Thoracic aorta (tissue), 2 donors: ENCODE results near the gene PROP1. TPM values are rescaled to one million over a fixed set of nuclear protein-coding genes. Genes with fewer than 3 reads are reported as not detected.

Experiments used
- ATAC-seq: fragments of 150-250 bp; one replicate; pipeline ENCODE4 v1.8.0; 2017; ENCODE audit warnings: low read depth; ENCODE audit not compliant: insufficient number of reproducible peaks, low FRiP score
- DNase-seq: peaks from one replicate; pipeline ENCODE4 v3.0.0-alpha.2; 2020; ENCODE audit warnings: low spot score
- H3K27ac ChIP-seq, 2 donors: fragments of 200-600 bp; sonication (generic); 1 replicate in 1 of 2; 2 replicates in 1 of 2; pipeline ENCODE4 v1.5.1; 2016; ENCODE audit warnings: mild to moderate bottlenecking in 2 of 2, moderate library complexity in 2 of 2
- H3K27me3 ChIP-seq: fragments of 200-600 bp; sonication (generic); replicated peaks from 2 replicates; pipeline ENCODE4 v1.6.0; 2016; ENCODE audit warnings: mild to moderate bottlenecking; ENCODE audit not compliant: insufficient read depth
- H3K36me3 ChIP-seq: fragments of 200-600 bp; sonication (generic); one replicate; pipeline ENCODE4 v1.5.1; 2016
- H3K4me1 ChIP-seq, 2 donors: fragments of 200-600 bp; sonication (generic); 1 replicate in 1 of 2; 2 replicates in 1 of 2; pipeline versions ENCODE4 v1.5.1 to v1.6.0; 2016; ENCODE audit warnings: low read depth in 2 of 2, mild to moderate bottlenecking in 1 of 2; ENCODE audit not compliant: control insufficient read depth in 1 of 2
- H3K4me3 ChIP-seq: fragments of 200-600 bp; sonication (generic); 2 replicates; pipeline ENCODE4 v1.5.1; 2016; ENCODE audit warnings: mild to moderate bottlenecking
- H3K9me3 ChIP-seq: fragments of 200-600 bp; sonication (generic); 2 replicates; pipeline ENCODE4 v1.5.1; 2016
- total RNA-seq, 2 donors: library from RNA; depleted of rRNA; stranded (reverse); fragments of >200 nt; gene quantifications; one replicate each; pipeline versions ENCODE4 v1.1.0 to v1.2.3, GENCODE V29; 2016
- TF ChIP-seq, protein P1 (sequence below): fragments of 200-600 bp; sonication (generic); IDR thresholded peaks from one replicate; pipeline ENCODE4 v1.5.1; 2019; ENCODE audit warnings: antibody characterized with exemption

PROP1 gene
- total RNA-seq, 2 donors from 2014 or later = not detected

DNA sequence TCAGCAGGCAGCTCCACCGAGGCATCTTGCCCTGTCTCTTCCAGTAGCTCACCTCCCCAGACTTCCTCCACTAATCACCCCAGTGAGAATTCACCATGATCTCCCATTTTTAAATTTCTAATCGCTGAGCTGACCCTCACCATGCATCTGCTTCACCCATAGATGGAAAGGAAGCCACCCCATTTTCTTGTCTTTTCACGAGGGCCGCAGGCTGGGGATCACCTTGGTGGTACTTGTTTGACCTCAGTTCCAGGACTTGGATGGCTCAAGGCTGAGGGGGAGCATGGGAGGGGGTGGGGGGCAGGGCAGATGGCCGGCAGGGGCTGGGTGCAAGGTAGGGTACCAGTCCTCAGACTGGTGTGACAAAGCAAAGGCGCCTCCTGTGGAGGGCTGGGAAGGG is 3.6 kb downstream of the PROP1 start:
- DNase-seq = no peak

GRCh38 chr5:177988989-177989625 is 6.9 kb downstream of the PROP1 start:
- Histone ChIP-seq H3K4me1 (no peaks in the 10 kb centered on the region), H3K36me3 (no peaks in the 10 kb centered on the region), H3K27ac (no peak overlapping the region), H3K4me3 (no peak overlapping the region), H3K27me3 (no peaks in the 10 kb centered on the region), H3K9me3 (no peaks in the 10 kb centered on the region)
- no peak for DNase-seq
- TF ChIP-seq, protein P1, sequence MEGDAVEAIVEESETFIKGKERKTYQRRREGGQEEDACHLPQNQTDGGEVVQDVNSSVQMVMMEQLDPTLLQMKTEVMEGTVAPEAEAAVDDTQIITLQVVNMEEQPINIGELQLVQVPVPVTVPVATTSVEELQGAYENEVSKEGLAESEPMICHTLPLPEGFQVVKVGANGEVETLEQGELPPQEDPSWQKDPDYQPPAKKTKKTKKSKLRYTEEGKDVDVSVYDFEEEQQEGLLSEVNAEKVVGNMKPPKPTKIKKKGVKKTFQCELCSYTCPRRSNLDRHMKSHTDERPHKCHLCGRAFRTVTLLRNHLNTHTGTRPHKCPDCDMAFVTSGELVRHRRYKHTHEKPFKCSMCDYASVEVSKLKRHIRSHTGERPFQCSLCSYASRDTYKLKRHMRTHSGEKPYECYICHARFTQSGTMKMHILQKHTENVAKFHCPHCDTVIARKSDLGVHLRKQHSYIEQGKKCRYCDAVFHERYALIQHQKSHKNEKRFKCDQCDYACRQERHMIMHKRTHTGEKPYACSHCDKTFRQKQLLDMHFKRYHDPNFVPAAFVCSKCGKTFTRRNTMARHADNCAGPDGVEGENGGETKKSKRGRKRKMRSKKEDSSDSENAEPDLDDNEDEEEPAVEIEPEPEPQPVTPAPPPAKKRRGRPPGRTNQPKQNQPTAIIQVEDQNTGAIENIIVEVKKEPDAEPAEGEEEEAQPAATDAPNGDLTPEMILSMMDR = no peak
- ATAC-seq = no peak

More for the DNA sequence above, 3.6 kb downstream of the PROP1 start:
- Histone ChIP-seq H3K36me3 (no peaks in the 10 kb centered on the region), H3K27ac (no peak overlapping the region), H3K9me3 (no peaks in the 10 kb centered on the region), H3K4me3 (no peak overlapping the region), H3K27me3 (no peaks in the 10 kb centered on the region), H3K4me1 (no peaks in the 10 kb centered on the region)
- ATAC-seq = no peak
- TF ChIP-seq, protein P1 = no peak

GRCh38 chr5:177987326-177987725 is 8.7 kb downstream of the PROP1 start:
- Histone ChIP-seq H3K4me1 (no peaks in the 10 kb centered on the region), H3K36me3 (no peaks in the 10 kb centered on the region), H3K4me3 (no peak overlapping the region), H3K9me3 (no peaks in the 10 kb centered on the region), H3K27ac (no peak overlapping the region), H3K27me3 (no peaks in the 10 kb centered on the region)
- ATAC-seq (no peak), DNase-seq (no peak)
- TF ChIP-seq, protein P1 = no peak

- ATAC-seq (no peak), DNase-seq (no peak)
- Histone ChIP-seq H3K27ac (no peak overlapping the region), H3K4me3 (no peak overlapping the region), H3K36me3 (no peaks in the 10 kb centered on the region), H3K27me3 (no peaks in the 10 kb centered on the region), H3K4me1 (no peaks in the 10 kb centered on the region), H3K9me3 (no peaks in the 10 kb centered on the region)
- TF ChIP-seq, protein P1 = no peak
Observed at GRCh38 chr5:177985430-177986040, 10.5 kb downstream of the PROP1 start.

- Histone ChIP-seq H3K4me3 (no peak overlapping the region), H3K4me1 (no peaks in the 10 kb centered on the region), H3K9me3 (no peaks in the 10 kb centered on the region), H3K36me3 (no peaks in the 10 kb centered on the region), H3K27me3 (no peaks in the 10 kb centered on the region), H3K27ac (no peak overlapping the region)
- TF ChIP-seq, protein P1 = no peak
- ATAC-seq (no peak), DNase-seq (no peak)
Observed at GRCh38 chr5:177984584-177985206, 11.3 kb downstream of the PROP1 start.
